NCI-H2196 (cell line): ENCODE results near the gene TESPA1.
"Not testable (repeated sequence)": the region's sequence is repeated elsewhere in the genome, so short reads cannot be mapped to it uniquely, and the experiment has no call there.

Experiments
- DNase-seq: peaks from one replicate; lab custom pipeline; 2025; ENCODE audit not compliant: unreplicated experiment; lab: John Stamatoyannopoulos, UW

Gene TESPA1

DNA sequence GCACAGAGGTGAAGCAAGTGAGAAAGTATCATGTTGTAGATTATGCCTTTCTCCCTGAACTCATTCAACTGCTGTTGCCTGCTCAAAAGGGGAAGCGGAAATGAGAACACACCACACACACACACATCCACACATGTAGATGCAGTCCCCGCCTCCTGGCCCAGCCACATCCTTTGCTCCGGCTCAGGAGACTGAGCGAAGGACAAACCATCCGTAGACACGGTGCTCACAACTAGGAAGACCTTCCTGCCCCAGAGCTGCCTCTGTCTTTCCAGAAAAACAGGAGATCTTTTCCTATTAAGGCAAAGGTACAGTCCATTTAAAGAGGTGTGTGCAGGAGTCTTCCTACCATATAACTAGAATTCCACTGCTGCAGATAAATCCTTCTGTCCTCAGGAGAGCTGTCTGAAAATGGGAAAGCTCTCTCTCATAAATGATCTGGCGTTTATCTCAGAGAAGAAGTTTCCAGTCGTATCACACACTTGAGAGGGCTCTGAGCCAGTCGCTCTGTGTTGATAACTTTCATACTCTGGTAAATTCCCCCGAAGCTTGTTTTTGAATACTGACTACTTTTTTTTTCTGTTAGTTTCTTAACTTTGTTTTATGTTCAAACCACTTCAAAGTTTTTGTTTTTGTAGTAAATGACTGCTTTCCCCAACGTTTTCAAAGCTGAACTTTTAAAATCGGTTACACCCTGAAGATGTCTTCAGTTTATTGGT lies at the start of gene TESPA1:
TESPA1 (minus strand) TSS at position 105 of the 719 bp plus-strand sequence. CDS start 10,200 bp downstream, outside the sequence.
- no peak for DNase-seq

DNA sequence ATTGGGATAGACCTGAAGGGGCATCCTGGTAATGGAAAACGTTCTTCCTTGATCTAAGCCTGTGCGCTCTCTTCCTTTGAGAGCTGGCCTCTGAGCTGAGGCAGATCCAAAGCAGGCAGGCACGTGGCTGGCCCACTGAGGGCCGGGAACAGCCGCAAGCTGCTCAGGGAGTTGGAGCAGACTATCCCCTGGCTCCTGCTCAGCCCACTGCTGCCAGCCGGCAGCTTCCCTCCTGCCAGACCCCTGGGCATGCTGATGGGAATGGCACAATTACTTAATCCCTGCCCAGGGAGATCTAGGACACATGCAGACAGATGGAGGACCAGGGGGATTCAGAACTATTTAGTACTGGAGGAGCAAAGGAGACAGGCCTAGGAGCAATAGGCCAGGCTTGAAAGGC lies 49.7 kb upstream of the TESPA1 start:
- no peak for DNase-seq

GRCh38 chr12:55025508-55025907 lies 40.9 kb upstream of the TESPA1 start:
- DNase-seq, result no peak

- DNase-seq, result no peak
Observed at GRCh38 chr12:55024575-55024974, 40.0 kb upstream of the TESPA1 start.

DNA sequence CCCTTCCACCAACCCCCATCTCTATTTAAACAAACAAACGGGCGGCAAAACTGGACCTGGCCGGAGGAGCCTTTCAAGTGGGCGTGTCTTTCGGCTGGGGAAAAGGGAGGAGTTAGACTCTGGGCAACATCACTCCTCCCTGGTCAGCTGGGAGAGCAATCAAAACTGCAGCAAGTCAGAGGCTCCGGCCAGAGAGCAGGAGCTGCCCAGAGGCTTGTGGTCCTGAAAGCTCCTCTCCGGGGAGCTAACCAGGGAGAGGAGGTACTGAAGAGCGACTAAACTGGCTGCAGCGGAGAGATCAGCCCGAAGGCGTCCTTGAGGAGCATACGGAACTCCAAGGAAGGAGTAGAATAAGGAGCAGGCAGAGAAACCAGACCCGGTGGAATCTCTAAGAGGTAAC lies 35.2 kb upstream of the TESPA1 start, which contains the start of gene NEUROD4:
NEUROD4 (plus strand) TSS at position 191 of the 400 bp plus-strand sequence. CDS start 6,466 bp downstream, outside the sequence.
- DNase-seq, result peak; percentile 42

DNA sequence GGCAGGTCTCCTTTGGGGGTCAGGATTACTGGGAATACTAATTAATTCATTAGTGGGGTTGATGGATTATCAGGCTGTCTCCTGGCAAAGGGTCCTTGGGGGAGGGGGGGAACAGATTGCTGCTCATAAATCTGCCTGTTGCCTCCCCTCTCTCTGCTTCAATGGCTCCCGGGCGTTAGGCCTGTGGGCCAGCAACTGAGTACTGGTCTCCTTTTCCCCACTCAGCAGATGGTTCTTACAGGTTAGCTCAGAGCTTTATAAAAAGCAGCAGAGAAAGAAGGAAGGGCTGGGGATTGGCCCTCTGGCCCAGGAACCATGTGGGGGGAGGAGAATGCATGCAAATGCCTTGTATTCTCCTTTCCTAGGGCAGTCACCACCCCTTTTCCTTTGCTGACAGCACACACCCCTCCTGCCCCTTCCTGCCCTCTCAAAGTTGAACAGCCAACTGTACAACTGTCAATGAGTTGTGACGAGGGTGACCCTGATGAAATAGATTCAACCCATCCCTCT lies 32.9 kb upstream of the TESPA1 start:
- DNase-seq, result no peak

DNA sequence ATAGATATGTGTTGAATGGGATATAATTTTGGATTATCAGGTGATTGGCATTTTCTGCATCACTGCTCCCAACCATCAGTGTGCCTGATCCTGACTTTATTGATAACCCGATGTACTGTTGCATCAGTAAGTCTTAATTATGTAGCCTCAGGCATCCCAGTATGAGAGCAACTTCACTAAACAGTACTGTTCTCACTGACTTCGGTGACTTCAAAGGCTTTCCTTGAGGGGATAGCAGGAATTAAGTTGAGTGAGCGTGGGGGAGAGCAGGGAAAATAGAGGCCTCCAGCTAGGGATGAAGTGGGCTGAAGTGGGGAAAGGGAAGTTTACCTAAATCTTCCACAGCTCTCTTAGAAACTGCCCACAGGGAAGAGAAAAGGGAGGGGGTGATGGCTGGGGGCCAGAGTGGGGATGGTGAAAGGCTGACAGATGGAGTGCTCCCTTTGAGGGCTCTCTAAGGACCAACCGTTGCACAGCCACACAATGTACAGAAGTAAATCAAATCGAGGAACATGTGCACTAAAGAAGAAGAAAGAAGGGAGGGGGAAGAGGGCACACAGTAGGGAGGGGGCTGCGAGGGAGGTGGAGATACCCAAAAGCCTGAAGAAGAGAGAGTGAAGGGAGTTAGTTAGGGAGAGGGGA lies 24.5 kb upstream of the TESPA1 start:
- no peak for DNase-seq

DNA sequence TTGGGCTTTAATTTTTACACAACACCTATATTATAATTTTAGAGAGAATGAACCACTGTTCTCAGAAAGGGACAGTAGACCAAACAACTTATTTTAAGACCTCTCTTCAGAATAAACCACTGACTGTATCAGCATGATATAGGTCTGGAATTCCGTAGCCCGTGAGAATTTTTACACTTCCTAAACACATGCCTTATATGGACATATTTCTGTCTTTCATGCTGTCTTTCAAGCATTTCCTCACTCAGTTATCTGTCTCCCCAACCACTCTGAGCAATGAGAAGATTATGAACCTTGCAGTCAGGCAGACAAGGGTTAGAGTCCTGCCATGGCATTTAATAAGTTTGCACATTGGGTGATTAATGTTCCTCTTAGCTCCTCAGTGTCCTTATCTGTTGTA lies 17.8 kb upstream of the TESPA1 start:
- DNase-seq, result no peak

GRCh38 chr12:55001198-55001868 lies 16.8 kb upstream of the TESPA1 start:
- no peak for DNase-seq

DNA sequence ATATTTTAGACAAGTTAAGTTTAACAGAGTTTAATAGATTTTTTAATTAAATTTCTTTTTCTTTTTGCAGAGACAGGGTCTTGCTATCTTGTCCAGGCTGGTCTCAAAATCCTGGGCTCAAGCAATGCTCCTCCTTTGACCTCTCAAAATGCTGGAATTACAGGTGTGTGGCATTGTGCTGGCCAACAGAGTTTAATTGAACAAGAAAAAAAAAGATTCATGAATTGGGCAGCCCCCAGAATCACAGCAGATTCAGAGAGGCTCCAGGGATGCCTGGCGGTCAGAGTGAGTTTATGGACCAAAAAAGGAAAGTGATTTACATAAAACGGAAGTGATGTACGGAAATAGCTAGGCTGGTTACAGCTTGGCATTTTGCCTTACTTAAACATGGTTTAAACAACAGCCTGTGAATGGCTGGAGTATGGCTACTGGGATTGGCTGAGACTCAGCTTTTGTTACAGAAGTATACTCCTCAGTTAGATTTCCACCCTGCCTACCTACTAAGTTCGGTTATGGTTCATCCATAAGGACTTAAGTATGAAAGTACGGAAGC lies 14.5 kb upstream of the TESPA1 start:
- no peak for DNase-seq

DNA sequence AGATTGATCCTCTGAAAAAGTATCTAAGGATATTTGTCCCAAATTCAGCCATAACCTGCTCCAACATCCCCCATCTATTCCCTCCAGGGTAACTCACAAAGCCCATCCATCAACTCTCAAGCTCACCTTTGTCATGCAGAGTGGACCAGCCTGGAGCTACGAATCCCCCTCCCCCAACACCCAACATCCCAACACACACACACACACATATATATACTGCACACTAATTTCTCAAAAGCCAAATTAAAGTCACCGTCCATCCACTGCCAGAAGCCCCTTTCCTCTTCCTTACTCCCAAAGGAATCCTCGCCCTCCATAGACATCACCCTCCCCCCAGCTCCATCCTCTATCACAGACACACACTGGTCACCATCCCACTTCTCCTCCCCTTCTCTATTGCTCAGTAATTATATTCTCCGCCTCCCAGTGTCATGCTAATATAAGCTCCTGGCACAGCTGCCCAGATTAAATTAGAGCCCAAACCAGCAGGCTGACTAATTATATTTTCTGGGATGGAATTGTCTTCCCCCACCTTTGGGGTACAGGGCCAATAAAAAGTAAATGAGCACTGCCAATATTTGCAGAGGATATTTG lies 13.5 kb upstream of the TESPA1 start:
- DNase-seq, result no peak

GRCh38 chr12:54996205-54996604 lies 11.6 kb upstream of the TESPA1 start:
- no peak for DNase-seq

GRCh38 chr12:54993181-54993835 lies 8.7 kb upstream of the TESPA1 start:
- DNase-seq, result peak; percentile 70

- DNase-seq, result no peak
Observed at GRCh38 chr12:54991991-54992375, 7.4 kb upstream of the TESPA1 start.

DNA sequence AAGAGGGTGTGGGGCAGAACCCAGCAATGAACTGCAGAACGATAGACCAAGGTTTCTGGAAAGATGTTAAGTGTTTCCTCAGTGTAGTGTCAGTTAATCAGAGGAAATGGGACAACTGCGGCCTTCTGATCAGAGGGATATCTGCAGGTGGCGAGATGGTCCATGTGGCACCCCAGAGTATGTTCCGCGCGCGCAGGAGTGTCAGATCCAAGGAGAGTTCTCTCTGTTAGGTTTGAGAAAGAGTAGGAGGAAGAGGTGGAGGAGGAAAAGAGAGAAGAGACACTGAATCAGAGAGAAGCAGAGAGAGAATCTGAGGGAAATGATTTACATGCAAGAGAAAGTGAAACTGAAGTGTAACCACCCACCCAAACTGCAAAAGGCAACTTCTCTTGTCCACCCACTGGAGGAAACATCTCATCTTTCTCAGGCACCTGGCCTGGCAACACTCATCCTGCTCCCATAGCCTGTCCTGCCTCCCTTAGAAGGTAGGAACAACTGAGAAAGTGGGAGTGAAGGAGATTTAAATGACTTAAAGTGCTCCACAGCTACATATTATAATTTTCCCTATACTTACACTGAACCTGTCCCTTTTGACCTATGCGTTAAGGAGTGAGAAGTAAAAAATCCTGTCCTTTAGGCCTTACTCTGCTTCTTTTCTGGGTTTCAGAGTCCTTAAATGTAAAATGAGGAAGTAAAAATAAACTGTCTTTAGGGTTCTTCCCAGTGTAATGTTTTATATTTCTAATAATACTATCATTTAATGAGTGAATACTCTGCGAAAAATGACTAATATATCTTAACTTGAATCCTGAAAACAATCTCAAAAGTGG lies 6.8 kb upstream of the TESPA1 start:
- no peak for DNase-seq

DNA sequence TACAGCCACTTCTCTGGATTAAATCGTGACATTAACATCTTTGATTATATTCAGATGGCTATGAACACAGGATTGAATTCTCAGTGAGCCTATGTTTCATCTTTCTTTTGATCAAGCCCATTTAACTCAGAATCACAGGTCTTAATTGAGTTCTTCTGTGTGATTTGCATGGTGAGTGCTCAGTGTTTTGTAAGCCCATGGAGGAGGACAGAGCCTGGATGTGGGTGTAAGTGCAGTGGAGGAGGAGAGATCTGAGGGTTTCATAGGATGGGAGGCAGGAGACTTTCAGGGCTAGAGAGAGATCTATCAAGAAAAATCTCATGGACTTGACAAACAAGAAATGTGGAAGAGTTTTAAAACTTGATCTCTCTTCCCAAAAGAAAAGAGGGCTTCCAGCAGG lies 5.3 kb upstream of the TESPA1 start:
- no peak for DNase-seq

GRCh38 chr12:54988402-54989054 lies 4.0 kb upstream of the TESPA1 start:
- DNase-seq, result peak; percentile 73

- DNase-seq, result no peak
Observed at GRCh38 chr12:54987611-54988231, 3.2 kb upstream of the TESPA1 start.

- not testable (repeated sequence) for DNase-seq
Observed at GRCh38 chr12:54986773-54987172, 2.2 kb upstream of the TESPA1 start.
